Nephron (organoid): Measurements from ENCODE around the gene BDKRB1.

Experiments used
- H3K27ac Mint-ChIP-seq, 3 experiments: 2 replicates each; pipeline ENCODE4 v1.8.0; 2020; ENCODE audit warnings: mixed read lengths in 3 of 3, mild to moderate bottlenecking in 2 of 3, moderate library complexity in 1 of 3
- H3K27me3 Mint-ChIP-seq: 2 replicates; pipeline ENCODE4 v1.8.0; 2021; ENCODE audit warnings: low read depth, mild to moderate bottlenecking, moderate library complexity, mixed read lengths
- H3K36me3 Mint-ChIP-seq: 2 replicates; pipeline ENCODE4 v1.8.0; 2020; ENCODE audit warnings: low read depth, mixed read lengths
- H3K4me1 Mint-ChIP-seq: 2 replicates; pipeline ENCODE4 v1.8.0; 2020; ENCODE audit warnings: mixed read lengths
- H3K4me3 Mint-ChIP-seq, 3 experiments: 2 replicates each; pipeline ENCODE4 v1.8.0; 2020; ENCODE audit warnings: mild to moderate bottlenecking in 3 of 3, mixed read lengths in 3 of 3, moderate library complexity in 2 of 3
- H3K9me3 Mint-ChIP-seq: 2 replicates; pipeline ENCODE4 v1.8.0; 2020; ENCODE audit warnings: mixed read lengths
- CTCF ChIP-seq, 3 experiments: fragments of 200-600 bp; sonication (generic); IDR thresholded peaks; one replicate each; pipeline ENCODE4 v1.5.0; 2021; ENCODE audit warnings: antibody characterized with exemption in 3 of 3; ENCODE audit not compliant: unreplicated experiment in 3 of 3

The BDKRB1 gene

GRCh38 chr14:96284008-96284407, 28.0 kb downstream of the BDKRB1 start:
- H3K27ac Mint-ChIP-seq = no peak overlapping the region
- H3K36me3 Mint-ChIP-seq = peaks cover 37% of the 10 kb centered on the region
- no peaks in the 10 kb centered on the region for H3K27me3 Mint-ChIP-seq
- no peak for TF ChIP-seq CTCF (IDR thresholded peaks at IDR 0.05; ENCODE audit: unreplicated experiment in 3 of 3)
- H3K4me3 Mint-ChIP-seq = no peak overlapping the region
- no peaks in the 10 kb centered on the region for H3K9me3 Mint-ChIP-seq
- H3K4me1 Mint-ChIP-seq = no peaks in the 10 kb centered on the region

GRCh38 chr14:96284430-96284829, 28.4 kb downstream of the BDKRB1 start:
- no peak for TF ChIP-seq CTCF (IDR thresholded peaks at IDR 0.05; ENCODE audit: unreplicated experiment in 3 of 3)
- Mint-ChIP-seq H3K36me3 (peaks cover 38% of the 10 kb centered on the region), H3K27ac (no peak overlapping the region), H3K9me3 (no peaks in the 10 kb centered on the region), H3K4me3 (no peak overlapping the region), H3K4me1 (no peaks in the 10 kb centered on the region), H3K27me3 (no peaks in the 10 kb centered on the region)

DNA sequence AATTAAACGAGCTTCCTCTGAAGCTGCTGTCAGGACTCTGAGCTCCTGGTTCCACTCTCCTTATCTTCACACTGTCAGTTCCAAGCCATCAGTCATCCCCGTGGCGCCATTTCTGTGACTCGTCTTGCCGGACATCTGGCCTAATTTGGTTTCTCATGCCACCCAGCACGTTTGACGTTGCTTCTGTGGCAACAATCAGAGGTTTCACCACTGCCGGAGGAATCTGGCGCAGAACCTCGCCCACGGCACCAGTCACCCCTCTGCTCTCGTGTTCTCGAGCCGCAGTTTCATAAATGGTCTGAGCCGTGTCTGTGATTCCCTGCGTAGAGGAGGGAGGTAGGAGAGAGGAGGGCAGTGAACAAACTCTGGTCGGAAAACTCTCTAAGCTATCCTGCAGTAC, 29.7 kb downstream of the BDKRB1 start:
- H3K27ac Mint-ChIP-seq = peak overlapping the region in 1 of 3 experiments; percentile 56
- H3K9me3 Mint-ChIP-seq = no peaks in the 10 kb centered on the region
- no peaks in the 10 kb centered on the region for H3K4me1 Mint-ChIP-seq
- H3K36me3 Mint-ChIP-seq = peaks cover 46% of the 10 kb centered on the region
- no peak for TF ChIP-seq CTCF (IDR thresholded peaks at IDR 0.05; ENCODE audit: unreplicated experiment in 3 of 3)
- H3K4me3 Mint-ChIP-seq = peak overlapping the region in 1 of 3 experiments; percentile 31
- no peaks in the 10 kb centered on the region for H3K27me3 Mint-ChIP-seq

- H3K4me1 Mint-ChIP-seq = no peaks in the 10 kb centered on the region
- no peaks in the 10 kb centered on the region for H3K9me3 Mint-ChIP-seq
- no peak overlapping the region for H3K27ac Mint-ChIP-seq
- no peaks in the 10 kb centered on the region for H3K27me3 Mint-ChIP-seq
- no peak for TF ChIP-seq CTCF (IDR thresholded peaks at IDR 0.05; ENCODE audit: unreplicated experiment in 3 of 3)
- H3K4me3 Mint-ChIP-seq = no peak overlapping the region
- peaks cover 46% of the 10 kb centered on the region for H3K36me3 Mint-ChIP-seq
Observed at GRCh38 chr14:96286251-96286650, 30.2 kb downstream of the BDKRB1 start.

GRCh38 chr14:96287856-96288255, 31.8 kb downstream of the BDKRB1 start:
- H3K36me3 Mint-ChIP-seq = peaks cover 49% of the 10 kb centered on the region
- no peaks in the 10 kb centered on the region for H3K4me1 Mint-ChIP-seq
- H3K27ac Mint-ChIP-seq = no peak overlapping the region

More at GRCh38 chr14:96287856-96288255, 31.8 kb downstream of the BDKRB1 start:
- no peak for TF ChIP-seq CTCF (IDR thresholded peaks at IDR 0.05; ENCODE audit: unreplicated experiment in 3 of 3)
- Mint-ChIP-seq H3K4me3 (no peak overlapping the region), H3K27me3 (no peaks in the 10 kb centered on the region), H3K9me3 (no peaks in the 10 kb centered on the region)
